HG02759 (cell line): Measurements from ENCODE around the gene WNT11.

ENCODE experiments used
- ATAC-seq: cut with Tn5 transposase; IDR thresholded peaks from one replicate; pipeline ENCODE4 v1.9.1; 2021; ENCODE audit warnings: mild to moderate bottlenecking, moderate library complexity; ENCODE audit not compliant: unreplicated experiment

The WNT11 gene

GRCh38 chr11:76158394-76159302 lies 47.7 kb downstream of the WNT11 start:
- ATAC-seq: no peak

- ATAC-seq: no peak
Measured at GRCh38 chr11:76157891-76158290, 48.4 kb downstream of the WNT11 start.

GRCh38 chr11:76156971-76157427 lies 49.3 kb downstream of the WNT11 start:
- ATAC-seq: no peak

- no peak for ATAC-seq
Measured at GRCh38 chr11:76155500-76156227, 50.6 kb downstream of the WNT11 start.

DNA sequence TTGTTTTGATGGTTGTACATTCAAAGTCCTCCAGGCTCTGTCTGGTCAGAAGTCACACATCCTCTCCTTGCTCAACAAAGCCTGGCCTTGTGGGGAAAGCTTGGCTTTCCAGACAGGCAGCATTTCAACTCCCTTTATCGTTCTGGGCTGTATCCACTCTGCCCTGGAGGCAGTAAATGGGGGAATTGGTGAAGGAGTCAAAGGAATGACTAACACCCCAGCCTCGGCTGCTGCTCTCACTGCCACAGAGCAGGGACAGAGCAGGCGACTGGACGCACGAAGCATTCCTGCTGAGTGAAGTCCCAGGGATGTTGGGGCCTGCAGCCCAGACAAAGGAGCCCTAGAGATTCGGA lies 52.8 kb downstream of the WNT11 start:
- no peak for ATAC-seq

DNA sequence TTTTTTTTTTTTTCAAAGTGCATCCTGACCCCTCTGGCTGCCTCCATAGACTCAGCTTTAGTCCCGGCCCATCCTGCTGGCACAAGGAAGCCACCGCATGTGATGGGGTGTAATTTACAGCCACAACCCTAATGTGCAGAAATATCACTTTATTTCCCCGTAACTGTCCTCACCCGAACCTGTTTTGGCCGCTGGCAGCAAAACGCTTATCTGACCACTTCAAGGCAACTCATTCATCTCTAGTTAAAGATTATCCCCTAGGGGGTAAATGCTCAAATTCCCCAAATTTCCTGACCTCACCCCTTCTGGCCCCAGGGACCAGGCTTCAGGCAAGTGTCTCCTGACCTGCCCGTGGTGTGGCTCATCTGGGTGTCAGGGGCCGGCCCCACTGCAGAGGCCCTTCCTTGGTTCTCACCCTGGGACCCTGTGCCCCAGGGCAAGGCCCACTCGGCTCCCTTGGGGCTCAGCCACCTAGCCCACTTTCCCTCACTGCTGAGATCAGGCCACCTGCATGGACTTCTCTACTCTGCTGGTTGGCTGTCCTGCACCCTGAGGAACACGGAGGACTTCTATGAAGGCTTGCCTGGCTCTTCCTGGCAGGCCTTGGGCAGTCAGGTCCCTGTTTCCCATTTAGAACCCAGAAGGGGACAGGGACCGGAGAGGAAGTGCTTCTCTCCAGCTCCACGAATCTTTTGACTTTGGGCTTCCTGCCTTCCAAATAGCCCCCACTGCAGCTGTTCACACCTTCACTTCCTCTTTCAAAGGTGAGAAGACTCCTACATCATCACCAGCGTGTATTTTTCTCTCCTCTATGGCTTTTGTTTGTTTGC lies 53.3 kb downstream of the WNT11 start:
- peak; percentile 59 for ATAC-seq

- ATAC-seq: peak; percentile 72
Measured at GRCh38 chr11:76152086-76152681, 54.1 kb downstream of the WNT11 start.

DNA sequence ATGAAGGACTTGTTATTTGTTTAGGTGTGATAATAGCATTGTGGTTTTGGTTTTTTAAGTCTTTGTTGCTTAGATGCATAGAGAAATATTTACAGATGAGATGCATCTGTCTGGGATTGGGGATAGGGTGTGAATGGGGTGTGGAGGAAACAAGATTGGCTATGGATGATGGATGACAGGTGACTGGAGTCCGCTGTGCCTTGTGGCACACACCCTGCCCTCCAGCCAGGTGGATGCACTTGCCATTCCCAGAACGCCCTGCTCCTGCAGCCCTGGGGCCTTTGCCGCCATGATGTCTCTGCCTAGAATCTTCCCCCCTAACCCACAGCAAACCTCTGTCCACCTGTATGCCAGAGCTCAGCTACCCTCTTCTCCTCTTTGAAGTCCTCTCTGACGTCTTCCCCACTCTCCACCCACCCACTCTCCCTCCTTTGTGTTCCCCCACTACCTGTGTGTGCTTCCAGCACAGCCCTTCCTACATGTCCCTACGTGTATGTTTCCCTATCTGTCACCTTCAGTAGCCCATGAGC lies 54.7 kb downstream of the WNT11 start:
- ATAC-seq: no peak

DNA sequence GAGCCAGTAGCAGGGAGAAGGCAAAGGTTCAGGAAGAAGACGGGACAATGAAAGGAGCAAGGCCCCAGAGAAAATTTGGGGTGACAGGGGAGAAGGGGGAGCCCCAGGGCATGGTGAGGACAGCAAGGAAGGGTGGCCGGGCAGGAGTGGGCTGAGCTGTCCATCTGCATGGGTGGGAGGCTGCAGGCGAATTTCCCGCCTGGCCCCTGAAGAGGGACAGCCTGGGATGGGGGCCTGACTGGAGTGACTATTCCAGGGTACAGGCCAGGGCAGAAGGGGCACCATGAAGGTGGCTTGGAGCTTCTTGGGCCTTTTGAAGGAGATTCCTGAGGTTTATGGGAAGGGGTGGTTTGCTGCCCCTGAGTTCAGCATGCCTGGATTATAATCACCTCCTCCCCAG lies 56.2 kb downstream of the WNT11 start:
- ATAC-seq: no peak

DNA sequence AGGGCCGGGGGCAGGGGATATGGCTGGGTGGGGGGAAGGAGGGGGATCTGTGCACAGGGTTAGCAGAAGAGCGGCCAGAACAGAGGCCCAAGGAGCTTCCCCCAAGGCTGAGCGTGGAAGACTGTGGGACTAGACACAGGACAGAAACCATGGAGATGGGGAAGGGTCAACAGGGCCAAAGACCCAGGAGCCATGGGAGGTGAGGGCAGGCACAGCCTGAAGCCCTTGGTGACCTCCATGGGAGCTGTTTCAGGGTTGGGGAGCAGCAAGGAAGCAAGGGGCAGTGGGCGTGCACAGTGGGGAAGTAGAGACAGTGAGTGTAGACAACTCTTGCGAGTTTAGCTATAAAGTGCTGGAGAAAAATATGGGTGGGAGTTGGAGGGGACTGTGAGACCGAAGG lies 56.6 kb downstream of the WNT11 start:
- ATAC-seq: no peak

DNA sequence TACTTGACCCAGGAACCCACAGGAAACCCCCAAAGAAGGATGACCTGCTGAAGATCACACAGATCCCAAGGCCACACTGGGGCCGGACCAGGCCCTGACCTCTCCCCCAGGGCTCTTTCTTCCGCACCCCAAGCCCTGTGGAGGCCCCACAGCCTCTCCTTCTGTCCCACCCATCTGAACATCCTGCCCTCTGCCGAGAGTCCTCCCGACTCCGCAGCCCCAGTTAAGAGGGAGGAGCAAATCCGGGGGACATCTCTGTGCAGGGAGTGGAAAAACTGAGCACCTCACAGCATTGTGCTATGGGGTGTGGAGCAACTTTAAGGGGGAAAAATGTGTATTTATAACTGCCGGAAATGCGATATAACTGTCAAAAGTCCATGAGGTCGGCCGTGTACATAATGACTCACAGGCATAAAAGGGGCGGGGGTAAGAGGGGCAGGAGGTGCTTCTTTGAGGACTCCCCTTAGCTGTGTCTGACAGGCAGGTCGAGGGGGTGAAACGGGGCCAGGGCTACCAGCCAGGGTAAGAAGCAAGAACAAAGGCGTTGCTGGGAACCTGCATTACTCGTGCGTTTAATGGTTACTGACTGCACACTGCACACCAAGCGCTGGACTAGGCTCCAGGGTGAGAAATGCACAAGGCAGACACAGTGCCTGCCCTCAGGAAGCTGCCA lies 57.2 kb downstream of the WNT11 start:
- ATAC-seq: no peak

DNA sequence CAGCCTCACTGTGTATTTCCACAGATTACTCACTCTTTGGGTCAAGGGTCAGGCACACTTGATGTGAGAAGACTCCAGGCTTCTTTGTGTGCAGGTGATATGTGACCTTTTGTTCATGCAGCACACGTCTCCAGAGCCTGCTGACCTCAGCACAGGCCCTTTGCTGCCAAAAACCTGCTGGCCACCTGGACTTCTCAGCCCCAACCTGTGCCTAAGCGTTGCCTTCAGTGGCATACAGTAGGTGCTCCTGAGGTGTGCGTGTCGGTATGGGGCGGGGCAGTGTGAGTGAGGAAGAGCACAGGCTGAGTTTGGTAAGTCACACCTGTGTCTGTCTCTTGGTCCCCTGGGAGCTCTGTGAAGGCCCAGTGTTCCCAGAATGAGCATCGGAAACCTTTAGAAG lies 58.1 kb downstream of the WNT11 start:
- ATAC-seq: no peak

- no peak for ATAC-seq
Measured at GRCh38 chr11:76147106-76147740, 59.1 kb downstream of the WNT11 start.

DNA sequence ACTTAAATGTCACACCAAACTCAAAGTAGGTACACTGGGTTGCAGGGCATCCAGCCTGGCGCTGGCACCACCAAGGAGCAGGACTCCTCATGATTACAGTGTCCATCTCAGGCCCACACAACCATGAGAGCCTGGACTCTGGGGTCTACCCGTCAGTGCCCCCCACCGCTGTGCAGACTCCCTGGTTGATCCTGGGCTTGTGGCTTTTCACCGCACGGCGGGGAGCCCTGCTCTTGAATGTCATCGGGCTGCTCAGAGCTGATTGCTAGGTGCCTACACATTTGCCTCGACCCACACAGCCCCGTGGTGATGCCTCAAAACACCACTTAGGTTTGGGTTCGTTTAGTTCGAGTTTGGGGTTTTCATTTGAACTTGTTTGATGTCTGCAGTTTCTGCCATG lies 63.0 kb downstream of the WNT11 start:
- no peak for ATAC-seq

- no peak for ATAC-seq
Measured at GRCh38 chr11:76141901-76142588, 64.3 kb downstream of the WNT11 start.

DNA sequence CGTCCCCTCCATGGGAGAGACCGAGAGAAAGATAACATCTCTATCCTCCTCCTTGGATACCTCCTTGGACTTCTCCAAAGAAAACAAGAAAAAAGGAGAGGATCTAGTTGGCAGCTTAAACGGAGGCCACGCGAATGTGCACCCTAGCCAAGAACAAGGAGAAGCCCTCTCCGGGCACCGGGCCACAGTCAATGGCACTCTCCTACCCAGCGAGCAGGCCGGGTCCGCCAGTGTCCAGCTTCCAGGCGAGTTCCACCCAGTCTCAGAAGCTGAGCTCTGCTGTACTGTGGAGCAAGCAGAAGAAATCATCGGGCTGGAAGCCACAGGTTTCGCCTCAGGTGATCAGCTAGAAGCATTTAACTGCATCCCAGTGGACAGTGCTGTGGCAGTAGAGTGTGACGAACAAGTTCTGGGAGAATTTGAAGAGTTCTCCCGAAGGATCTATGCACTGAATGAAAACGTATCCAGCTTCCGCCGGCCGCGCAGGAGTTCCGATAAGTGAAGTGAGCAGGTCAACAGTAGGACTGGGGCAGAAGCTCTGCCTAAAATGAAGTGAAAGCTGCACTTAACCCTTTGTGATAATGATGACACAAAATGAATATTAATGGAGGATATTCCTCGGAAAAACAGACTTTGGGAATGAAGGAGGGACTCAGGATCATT lies 65.3 kb downstream of the WNT11 start:
- ATAC-seq: no peak

GRCh38 chr11:76139314-76139713 lies 67.0 kb downstream of the WNT11 start:
- ATAC-seq: no peak
